KG1 (cell line): ENCODE data around the gene CCL1.

Experiments
- DNase-seq: peaks from one replicate; lab custom pipeline; 2025; lab: John Stamatoyannopoulos, UW

The CCL1 gene, protein sequence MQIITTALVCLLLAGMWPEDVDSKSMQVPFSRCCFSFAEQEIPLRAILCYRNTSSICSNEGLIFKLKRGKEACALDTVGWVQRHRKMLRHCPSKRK

DNA sequence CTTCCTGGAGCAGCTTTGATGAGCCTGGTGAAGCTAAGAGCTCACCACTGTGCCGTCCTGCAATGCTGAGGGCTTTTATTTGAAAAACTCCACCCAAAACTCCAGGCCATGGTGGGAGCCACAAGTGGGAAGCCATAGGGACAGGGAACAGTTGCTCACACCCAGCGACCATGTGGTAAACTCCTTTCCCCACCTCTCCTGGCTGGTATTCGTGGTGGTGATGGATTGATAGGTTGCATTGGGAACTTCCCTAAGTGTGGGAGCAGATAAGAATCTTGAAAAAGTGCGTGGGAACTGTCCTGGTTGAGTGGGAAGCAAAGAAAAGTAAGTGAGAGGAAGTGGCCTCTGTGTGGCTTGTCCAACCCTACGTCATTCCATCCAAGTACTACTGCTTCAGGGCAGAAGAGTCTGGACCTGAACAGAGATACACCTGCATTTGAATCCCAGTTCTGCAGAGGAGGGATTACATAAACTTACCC, at the start of gene CCL1:
TSS of gene CCL1 (minus strand) at position 51 of the 479 bp plus-strand sequence. CDS start 72 bp downstream, outside the sequence.
- no peak for DNase-seq

DNA sequence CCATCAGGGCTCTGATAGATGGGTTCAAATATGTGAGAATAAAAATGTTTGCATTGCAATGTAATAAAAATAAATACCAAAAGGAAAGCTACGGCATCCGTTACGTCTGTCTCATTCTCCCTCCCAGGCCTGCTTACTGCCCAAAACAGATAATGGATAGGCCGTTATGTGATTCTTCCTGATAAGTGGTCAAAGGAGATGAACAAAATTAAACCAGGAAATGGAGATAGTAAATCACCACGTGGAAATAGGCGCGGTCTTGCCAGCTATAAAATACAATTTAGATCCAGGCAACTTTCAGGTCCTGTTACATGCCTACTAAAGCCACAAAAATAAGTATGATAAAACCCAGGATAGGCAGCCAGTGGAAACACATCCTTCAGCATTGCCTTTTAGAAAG, 49.5 kb upstream of the CCL1 start:
- no peak for DNase-seq

DNA sequence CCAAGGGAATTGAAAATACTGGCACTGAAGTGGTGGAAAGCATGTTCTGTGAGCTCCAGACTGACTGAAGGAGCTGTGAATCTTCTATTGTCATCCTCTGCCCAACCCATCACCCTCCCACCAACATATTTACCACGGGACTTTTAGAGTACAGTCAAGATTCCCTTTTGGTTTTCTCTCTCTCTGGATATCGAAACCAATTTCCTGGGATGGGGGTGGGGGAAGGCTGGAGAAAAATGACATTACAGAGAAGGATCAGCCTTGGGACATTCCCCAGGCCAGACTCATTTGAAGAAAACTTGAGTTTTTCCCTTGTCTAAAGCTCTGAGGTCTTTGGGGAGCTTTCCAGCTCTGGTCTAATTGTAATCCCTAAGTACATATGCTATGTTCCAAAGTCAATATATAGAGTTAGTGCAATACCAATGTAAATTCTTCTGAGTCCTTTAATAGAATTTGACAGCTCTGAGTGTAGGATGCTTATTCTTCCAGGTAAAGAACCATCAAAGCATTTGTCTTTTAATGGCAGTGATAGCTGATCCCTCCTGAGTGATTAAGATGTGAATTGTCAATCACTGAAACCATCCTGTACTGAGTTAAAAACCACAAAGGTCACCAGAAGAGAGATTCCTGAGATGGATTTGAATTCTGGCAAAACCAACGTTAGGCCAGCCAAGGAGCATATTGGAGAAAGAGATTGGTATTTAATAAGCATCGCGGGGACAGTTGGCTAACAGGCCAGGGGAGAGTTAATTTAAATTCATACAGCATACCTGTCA, 48.8 kb upstream of the CCL1 start:
- DNase-seq, result no peak

DNA sequence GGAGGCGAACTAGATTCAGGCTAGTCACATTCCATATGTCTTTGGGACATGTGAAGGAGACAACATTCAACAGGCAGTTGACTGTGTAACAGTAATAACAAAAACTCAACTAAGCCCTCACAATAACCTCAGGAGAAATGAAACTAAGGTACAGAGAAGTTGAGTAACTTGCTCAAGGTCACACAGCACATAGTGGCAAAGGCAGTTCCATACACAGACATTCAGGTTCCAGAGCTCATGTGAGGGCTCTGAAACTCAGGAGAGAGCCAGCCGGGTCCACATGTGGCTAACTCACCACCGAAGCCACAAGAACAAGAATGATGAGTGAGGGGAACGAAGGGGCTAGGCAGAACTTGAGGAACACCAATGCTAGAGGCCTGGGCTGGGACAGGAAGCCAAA, 46.3 kb upstream of the CCL1 start:
- DNase-seq, result no peak

DNA sequence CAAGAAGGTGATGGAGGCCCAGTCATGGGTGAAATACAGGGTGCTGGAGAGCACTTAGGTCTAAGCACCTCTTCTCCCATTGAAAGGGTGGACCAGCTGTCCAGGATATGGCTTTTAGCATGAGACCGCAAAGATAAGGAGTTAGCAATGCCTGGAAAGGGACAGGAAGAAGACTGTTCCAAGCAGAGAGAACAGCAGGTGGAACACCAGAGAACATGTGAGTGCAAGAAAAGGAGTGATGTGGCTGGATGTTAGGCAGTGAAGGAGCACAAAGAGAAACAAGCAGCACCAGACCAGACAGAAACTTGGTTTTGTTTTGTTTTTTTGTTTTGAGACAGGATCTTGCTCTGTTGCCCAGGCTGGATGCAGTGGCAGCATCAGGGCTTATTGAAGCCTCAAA, 45.4 kb upstream of the CCL1 start:
- no peak for DNase-seq

DNA sequence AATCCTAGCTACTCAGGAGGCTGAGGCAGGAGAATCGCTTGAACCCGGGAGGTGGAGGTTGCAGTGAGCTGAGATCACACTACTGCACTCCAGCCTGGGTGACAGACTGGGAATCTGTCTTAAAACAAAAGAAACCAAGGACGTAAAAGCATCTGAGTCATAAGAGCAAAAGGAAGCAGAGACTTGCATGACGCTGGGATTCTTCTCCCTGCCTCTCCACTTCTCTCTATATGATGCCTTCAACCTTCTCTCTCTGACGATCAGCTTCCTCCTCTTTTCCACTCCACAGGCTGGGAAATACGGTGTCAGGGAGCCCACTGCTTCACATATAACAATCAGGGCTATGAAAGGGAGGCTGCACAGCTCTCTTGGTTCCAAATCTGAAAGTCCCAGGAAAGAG, 43.2 kb upstream of the CCL1 start:
- no peak for DNase-seq

DNA sequence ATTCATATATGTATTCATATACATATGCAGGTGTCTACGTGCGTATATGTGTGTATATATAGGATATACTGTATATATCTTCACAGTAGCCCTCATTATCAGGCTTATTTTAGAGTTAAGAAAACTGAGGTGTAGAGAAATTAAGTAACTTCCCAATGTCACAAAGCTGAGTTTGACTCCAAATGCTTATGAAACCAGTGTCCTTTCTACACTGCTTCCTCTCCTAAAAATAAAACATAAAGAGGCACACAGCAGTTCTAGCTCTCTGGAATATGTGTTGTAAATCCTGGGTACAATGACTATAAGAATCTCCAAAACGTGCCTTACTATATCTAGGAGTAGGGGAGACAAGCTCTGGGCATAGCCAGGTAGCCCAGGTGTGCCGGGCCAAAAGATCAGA, 40.0 kb upstream of the CCL1 start:
- no peak for DNase-seq

DNA sequence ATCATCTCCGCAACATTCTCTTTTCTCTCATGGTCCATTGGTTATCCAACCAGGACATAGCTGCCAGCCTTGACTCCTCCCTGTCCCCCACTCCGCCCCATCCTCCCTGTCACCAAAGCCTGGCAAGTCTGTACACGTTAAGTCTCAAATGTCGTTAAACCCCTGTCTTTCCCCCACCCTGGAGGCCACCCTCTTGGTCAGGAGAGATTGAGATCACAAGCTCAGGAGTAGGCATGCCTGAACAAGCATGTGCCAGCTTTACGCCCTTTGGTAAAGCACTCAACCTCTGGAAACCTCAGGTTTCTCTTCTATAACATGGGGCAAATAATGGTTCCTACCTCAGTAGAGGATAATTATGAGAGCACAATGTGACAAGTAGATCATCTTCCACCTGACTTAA, 38.1 kb upstream of the CCL1 start:
- DNase-seq, result no peak

DNA sequence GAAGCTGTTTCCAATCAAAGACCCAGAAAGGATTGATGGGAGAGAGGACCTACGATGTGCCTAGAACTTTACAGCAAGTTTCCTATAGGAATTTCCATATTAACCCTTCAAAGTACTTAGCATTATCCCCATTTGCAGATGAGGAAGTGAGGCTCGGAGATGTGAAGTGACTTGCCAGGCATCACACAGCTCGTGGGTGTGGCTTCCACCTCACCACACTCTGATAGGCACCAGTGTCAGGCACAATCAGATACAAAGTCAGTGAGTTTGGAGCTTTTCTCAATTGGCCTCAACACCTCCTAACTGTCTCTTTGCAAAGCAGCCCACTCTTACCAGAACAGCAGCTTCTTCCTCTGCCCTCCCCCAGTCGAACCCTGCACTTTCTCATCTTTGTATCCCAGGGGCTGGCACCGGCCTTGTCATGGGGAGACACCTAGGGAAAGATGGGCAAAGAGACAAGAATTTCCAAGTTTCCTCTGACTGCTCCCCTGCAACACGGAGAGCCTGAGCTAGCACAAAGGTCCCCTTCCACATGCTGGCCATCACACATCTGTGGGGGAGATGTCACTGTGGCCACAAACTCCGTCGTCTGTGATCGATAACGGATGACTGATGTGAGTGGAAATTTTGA, 37.4 kb upstream of the CCL1 start:
- no peak for DNase-seq

DNA sequence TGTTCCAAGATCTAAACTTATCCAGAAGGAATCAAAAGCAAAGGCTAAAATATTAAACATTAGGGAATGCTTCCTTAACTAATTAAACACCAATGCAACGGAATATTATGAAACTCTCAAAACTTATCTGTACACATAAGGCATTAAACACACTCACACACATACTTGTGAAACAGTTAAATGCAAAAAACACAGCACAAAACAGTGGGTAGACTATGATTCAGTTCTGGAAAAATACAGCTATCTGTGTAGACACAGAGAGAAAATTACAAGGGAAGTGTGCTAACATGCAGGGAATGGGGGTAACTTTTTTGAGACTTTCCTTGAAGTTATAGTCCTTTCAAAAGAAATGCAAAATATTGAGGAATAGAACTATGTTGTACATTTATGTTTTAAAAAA, 36.7 kb upstream of the CCL1 start:
- DNase-seq, result no peak

DNA sequence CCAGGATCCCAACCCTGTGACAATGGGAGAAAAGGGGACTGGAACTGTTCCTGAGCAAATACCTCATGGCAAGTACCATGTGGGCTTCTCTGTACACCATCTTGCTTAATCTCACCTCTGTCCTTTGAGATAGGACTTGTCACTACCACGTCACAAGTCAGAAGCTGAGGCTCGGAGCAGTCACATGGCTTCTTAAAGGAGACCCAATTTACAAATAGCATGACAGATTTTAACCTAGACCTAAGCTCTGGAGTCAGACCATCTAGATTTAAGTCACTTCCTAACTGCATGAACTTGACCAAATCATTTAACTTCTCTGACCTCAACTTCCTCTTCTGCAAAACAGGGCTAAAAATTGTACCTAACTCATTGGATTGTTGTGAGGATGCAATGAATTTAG, 36.0 kb upstream of the CCL1 start:
- no peak for DNase-seq

DNA sequence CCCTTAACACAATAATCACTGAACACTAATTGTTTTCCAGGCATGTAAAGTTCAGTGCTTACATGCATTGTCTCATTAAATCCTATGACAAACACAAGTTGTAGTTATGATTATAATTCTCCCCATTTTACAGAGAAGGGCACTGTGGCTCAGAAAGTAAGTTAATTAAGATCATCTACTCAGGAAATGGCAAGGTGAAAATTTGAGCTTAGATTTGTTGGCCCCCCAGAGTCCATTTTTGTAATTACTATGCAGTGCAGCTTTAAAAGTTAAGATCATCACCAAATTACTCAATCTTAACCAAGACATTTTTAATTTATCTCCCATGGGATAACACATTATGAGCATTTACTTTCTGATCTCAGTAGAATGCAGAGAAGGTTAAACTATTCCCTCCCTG, 34.2 kb upstream of the CCL1 start:
- DNase-seq, result no peak

DNA sequence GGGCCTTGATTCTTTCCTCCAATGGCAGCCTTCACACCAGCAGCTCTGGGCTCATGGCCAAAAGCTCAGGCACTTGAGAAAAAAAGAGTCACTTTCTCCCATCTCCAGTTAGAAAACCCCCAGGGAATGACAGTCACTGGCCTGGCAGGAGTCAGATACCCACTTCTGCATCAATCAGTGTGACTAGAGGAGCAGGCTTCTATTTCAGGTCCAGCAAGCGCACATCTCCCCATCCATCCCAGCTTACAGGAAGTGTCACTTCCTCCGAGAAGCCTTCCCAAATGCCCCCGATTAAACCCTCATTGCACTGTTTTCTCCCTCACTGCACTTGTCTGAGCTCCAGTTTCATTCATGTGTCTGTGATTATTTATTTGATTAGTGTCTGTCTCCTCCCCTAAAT, 30.4 kb upstream of the CCL1 start:
- DNase-seq, result no peak

DNA sequence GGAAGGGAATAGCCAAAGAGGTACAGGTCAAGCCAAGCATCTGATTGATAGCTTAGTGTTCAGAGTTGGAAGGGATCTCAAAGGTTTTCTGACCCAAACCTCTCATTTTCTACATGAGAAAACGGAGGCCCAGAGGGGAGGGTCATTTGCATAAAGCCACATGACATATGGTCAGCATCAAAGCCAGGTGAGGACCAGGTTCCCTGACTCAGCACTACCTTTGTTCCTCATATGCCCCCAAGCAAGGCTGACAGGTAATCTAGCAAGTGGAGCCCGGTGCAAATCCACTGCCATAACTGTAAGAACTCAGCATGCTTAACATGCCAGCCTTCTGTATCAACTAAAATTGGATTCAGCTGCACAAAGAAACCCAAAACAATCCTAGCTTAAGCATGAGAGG, 28.2 kb upstream of the CCL1 start:
- DNase-seq, result no peak

DNA sequence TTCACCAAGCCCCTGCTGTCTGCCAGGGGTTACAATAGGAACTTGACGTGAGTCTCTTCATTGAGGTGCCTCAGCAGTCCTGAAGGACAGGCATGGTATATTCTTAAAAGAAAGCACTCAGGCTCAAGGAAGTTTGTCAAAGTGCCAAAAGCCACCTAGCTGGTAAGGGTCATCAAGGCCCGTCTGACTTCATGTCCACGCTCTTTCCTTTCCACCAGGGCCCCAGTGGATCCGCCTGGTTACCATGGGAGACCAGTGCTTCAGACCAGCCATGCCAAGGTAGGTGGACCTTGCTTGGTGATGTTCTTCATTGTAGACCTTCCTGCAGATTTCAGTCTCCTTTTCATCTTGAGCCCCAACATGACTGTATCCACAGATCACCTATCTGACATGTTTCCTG, 27.6 kb upstream of the CCL1 start:
- no peak for DNase-seq

DNA sequence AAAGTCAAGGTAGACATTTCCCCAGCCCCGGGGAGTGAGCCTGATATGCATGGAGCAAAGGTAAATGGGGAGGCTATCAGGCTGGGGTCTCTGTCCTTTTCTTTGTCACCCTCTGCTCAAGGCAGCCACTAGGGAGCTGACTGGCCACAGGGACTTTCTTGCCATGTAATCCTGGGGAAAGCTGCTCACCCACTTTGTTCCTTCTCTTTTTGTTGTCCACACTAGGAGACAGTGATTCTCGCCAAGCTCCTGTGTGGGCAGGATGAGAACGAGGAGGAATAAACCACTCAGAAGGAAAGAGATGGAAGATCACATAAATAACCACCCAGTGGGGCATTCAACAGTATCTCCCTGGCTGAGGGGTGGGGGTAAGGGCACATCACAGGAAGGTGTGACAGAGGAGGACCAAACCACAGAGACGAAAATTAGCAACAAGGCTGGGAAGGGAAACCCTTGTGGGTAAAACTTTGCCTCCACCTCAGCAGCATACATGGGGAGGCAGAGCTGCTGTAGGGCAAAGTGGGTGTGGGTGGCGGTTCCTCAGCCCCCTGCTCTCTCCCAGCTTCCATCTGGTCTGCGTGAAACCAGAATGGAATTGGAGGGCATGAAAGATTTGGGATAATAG, 26.2 kb upstream of the CCL1 start:
- DNase-seq, result no peak

DNA sequence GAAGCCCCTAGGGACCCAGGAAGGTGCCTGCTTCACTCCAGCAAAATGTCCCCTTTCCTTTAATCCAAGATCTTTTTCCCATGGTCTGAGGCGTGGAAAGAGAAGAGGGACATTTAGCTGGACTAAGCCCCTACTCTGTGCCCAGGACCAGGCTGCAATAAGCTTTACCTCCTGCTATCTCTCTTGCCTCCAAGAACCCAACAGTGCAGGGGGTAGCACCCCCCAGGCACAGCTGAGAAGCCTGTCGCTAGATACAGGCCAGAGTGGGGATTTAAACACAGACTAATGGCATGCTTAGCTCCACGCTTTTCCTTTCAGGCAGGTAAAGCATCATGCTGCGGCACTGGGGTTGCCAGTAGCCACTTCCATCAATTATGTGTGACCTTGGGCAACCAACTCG, 24.5 kb upstream of the CCL1 start:
- no peak for DNase-seq

DNA sequence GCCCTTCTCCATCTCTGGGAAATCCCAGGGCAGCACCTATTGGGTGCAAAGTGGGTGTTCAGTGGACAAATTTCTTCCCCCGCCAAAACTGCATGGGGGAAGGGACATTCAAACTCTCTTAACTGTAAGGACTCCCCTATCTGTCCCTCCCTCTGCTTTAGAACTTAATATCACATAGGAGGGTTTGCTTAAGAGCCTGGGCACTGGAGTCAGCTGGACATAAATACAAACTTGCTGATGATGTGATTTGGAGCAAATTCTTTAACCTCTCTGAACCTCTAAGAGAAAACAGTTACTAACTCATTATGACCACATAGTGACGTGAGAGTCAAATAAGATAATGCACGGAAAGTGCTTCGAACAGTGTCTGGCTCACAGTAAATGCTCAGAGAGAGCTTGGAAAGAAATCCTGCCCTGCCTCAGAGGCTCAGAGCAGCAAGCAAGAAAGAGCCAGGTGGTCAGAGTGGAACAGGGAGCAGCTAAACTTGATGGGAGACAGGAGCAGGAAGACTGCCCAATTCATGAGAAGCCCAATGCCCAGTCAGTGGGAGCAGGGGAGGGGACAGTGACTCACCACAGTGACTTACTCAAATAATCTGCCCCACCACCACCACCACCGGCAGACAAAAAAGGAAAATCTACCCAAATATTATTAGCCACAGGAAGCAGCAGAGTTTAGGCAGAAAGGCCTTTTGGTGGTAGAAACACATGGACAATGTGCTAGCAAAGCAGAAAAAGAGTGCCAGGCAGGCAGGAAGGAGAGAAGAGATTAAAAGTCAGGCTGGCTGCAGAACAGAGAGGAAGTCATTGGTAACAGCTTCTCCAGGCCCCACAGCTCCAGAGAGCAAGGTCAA, 23.9 kb upstream of the CCL1 start:
- DNase-seq, result peak; percentile 32

DNA sequence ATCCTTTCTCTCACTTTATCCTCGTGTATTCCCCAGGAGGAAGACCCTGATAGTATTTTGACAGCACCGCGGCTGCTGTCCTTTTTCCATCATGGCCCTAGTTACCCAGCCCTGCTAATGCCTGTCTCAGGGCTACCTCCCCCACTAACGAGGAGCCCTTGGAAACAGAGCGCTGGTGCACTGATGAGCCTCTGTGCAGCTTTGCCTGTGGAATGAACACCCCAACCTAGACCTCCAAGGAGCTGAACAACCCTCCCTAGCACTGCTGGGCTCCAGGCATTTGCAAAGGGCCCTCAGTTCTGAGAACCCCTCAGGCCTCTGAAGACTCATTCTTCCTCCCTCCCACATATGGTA, 23.3 kb upstream of the CCL1 start:
- no peak for DNase-seq

DNA sequence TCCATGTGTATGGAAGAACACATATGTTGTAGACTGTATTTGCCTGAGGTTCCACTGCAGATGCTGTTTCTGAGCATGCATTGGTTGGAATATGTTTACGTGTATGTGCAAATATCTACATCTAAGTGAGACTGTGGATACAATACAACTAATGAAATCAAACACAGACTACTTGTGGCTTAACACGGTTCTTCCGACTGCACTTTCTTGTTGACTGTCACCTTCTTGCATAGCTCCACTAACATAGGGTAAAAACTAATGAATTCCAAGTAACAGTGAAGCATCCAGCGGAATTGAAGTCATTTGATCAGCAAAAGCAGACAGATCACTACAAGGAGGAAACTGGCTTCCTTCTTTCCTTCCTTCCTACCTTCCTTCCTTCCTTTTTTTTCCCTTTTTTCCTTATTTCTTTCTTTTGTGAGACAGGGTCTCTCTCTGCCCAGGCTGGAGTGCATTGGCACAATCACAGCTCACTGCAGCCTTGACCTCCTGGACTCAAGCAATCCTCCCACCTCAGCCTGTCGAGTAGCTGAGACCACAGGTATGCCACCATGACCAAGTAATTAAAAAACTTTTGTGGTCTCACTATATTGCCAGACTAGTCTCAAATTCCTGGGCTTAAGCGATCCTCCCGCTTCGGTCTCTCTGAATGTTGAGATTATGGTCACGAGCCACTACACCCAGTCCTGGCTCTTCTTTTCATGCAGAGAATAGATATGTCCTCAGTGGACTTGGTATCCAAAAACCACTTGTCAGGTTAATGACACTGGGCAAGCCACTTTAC, 22.0 kb upstream of the CCL1 start:
- DNase-seq, result no peak

DNA sequence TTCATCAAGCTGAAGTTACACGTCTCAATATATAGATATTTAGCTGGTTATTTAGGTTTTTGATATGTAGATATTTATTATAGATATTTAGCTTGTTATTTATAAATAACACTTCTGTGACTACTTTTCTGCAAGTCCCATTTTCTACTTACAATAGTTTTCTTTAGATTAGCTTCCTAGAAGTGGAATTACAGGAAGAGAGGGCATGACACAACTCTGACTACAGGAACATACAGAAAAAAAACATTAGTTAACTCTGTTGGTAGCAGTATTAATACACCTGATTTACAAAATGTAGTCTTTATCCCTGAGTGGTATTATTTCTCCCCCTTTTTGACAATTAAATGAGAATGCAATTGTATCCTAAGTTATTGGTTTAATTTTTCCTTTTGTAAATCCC, 21.2 kb upstream of the CCL1 start:
- DNase-seq, result no peak

DNA sequence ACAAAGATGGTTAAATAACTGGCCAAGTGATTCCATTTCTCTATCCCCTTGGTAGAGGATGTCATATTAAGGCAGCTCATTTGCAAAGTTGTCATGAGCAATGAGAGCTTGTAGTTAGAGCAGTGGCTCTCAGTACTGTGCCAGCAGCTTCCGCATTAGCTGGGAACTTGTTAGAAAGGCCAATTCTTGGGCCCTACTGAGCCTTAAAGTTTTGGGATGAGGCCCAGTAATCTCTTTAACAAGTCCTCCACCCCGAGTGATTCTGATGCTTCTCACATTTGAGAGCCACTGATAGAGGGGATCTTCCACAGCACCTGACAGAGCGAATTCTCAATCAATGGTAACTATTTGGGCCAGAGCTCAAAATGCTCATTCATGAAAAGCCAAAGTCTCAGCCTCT, 20.2 kb upstream of the CCL1 start:
- DNase-seq, result no peak
